SW 1271 (cell line): Measurements from ENCODE around the gene ARMH4.

ENCODE experiments used
- DNase-seq, 2 experiments: peaks; one replicate each; lab custom pipeline; 2025; lab: John Stamatoyannopoulos, UW

ARMH4 gene

GRCh38 chr14:58152014-58152857 is at the start of gene ARMH4:
Gene ARMH4, minus strand, starts transcription at chr14:58152213. Its CDS starts 12,855 bp downstream, at chr14:58139358.
- DNase-seq = peak; percentile 41 to 63

GRCh38 chr14:58200846-58201245 is 48.8 kb upstream of the ARMH4 start:
- no peak for DNase-seq

- no peak for DNase-seq
Observed at GRCh38 chr14:58200480-58200841, 48.4 kb upstream of the ARMH4 start.

GRCh38 chr14:58199726-58200479 is 47.9 kb upstream of the ARMH4 start, which contains the start of gene ACTR10:
Gene ACTR10, plus strand, starts transcription at chr14:58200149. Its CDS starts 69 bp downstream, at chr14:58200218.
- DNase-seq = peak; percentile 57 to 81

- DNase-seq = no peak
Observed at GRCh38 chr14:58198086-58198485, 46.1 kb upstream of the ARMH4 start.

- DNase-seq = no peak
Observed at GRCh38 chr14:58196198-58196597, 44.2 kb upstream of the ARMH4 start.

GRCh38 chr14:58193542-58193941 is 41.5 kb upstream of the ARMH4 start:
- no peak for DNase-seq

GRCh38 chr14:58191763-58192601 is 40.0 kb upstream of the ARMH4 start:
- DNase-seq = no peak

- DNase-seq = no peak
Observed at GRCh38 chr14:58189176-58189575, 37.2 kb upstream of the ARMH4 start.

GRCh38 chr14:58177125-58177524 is 25.1 kb upstream of the ARMH4 start:
- no peak for DNase-seq

- peak; percentile 50 to 74 for DNase-seq
Observed at GRCh38 chr14:58171090-58171489, 19.1 kb upstream of the ARMH4 start.

- DNase-seq = no peak
Observed at GRCh38 chr14:58167891-58168290, 15.9 kb upstream of the ARMH4 start.

GRCh38 chr14:58167057-58167456 is 15.0 kb upstream of the ARMH4 start:
- DNase-seq = no peak

- peak; percentile 45 to 62 for DNase-seq
Observed at GRCh38 chr14:58166005-58166983, 14.3 kb upstream of the ARMH4 start.

- DNase-seq = no peak
Observed at GRCh38 chr14:58160561-58160960, 8.5 kb upstream of the ARMH4 start.

GRCh38 chr14:58151133-58152013 is 640 bp downstream of the ARMH4 start:
- no peak for DNase-seq

GRCh38 chr14:58150243-58150805 is 1.7 kb downstream of the ARMH4 start:
- DNase-seq = no peak

- no peak for DNase-seq
Observed at GRCh38 chr14:58149196-58149595, 2.8 kb downstream of the ARMH4 start.

GRCh38 chr14:58146399-58146798 is 5.6 kb downstream of the ARMH4 start:
- no peak for DNase-seq

GRCh38 chr14:58145936-58146335 is 6.1 kb downstream of the ARMH4 start:
- no peak for DNase-seq
